ENCODE data around the gene C3orf52. TPM values are rescaled to one million over a fixed set of nuclear protein-coding genes. Genes with fewer than 3 reads are reported as not detected.
A peak's percentile ranks its signal among the peaks of the same experiment; 100 is the strongest.

C3orf52 gene
- total and polyA plus RNA-seq, 2 donors (not counting 1 experiment from before 2014, with no cell fraction given): 1.5 to 1.8 TPM

- peak in 1 of 2 donors; percentile 55 for DNase-seq (ENCODE audit: low read depth in 2 of 2)
- H3K36me3 ChIP-seq (ENCODE audit: control insufficient read depth, insufficient read depth, low read length): no peaks in the 10 kb centered on the region
- no peak for TF ChIP-seq CTCF (conservative IDR thresholded peaks at IDR 0.05 in 1 of 2, IDR thresholded peaks at IDR 0.05 in 1 of 2; ENCODE audit: low read depth in 1 of 2, low read length in 2 of 2)
- TF ChIP-seq EZH2 (IDR thresholded peaks at IDR 0.05; ENCODE audit: low read length, missing control alignments): no peak
Measured at GRCh38 chr3:112046599-112046998, 39.6 kb upstream of the C3orf52 start.

GRCh38 chr3:112047264-112047663, 38.9 kb upstream of the C3orf52 start:
- no peaks in the 10 kb centered on the region for H3K4me1 ChIP-seq (ENCODE audit: control insufficient read depth, extremely low read depth, insufficient read depth, low read length)
- no peaks in the 10 kb centered on the region for H3K9me3 ChIP-seq (ENCODE audit: control insufficient read depth, insufficient read depth, low read depth, low read length)
- no peaks in the 10 kb centered on the region for H3K27me3 ChIP-seq (ENCODE audit: control insufficient read depth, insufficient read depth, low read length)
- no peaks in the 10 kb centered on the region for H4K20me1 ChIP-seq (ENCODE audit: control insufficient read depth, extremely low read depth, insufficient read depth, low read length)
- no peak for DNase-seq (ENCODE audit: low read depth in 2 of 2)
- no peaks in the 10 kb centered on the region for H3K79me2 ChIP-seq (ENCODE audit: control insufficient read depth, insufficient read depth, low read length)
- H3K4me2 ChIP-seq (ENCODE audit: extremely low read depth, insufficient read depth, low read length): no peak overlapping the region
- no peak overlapping the region for H2AFZ ChIP-seq (ENCODE audit: low read length)
- H3K4me3 ChIP-seq (replicated peaks in 1 of 4; ENCODE audit: control extremely low read depth in 1 of 4, insufficient read depth in 1 of 4, low read depth in 3 of 4, low read length in 4 of 4): no peak overlapping the region
- no peaks in the 10 kb centered on the region for H3K36me3 ChIP-seq (ENCODE audit: control insufficient read depth, insufficient read depth, low read length)
- no peak for TF ChIP-seq CTCF (conservative IDR thresholded peaks at IDR 0.05 in 1 of 2, IDR thresholded peaks at IDR 0.05 in 1 of 2; ENCODE audit: low read depth in 1 of 2, low read length in 2 of 2)
- no peak for TF ChIP-seq EZH2 (IDR thresholded peaks at IDR 0.05; ENCODE audit: low read length, missing control alignments)
- H3K9ac ChIP-seq (ENCODE audit: insufficient read depth, low read length): no peak overlapping the region
- H3K27ac ChIP-seq (ENCODE audit: insufficient read depth, low read length): no peak overlapping the region

More at GRCh38 chr3:112046599-112046998, 39.6 kb upstream of the C3orf52 start:
- H3K4me3 ChIP-seq (replicated peaks in 1 of 4; ENCODE audit: control extremely low read depth in 1 of 4, insufficient read depth in 1 of 4, low read depth in 3 of 4, low read length in 4 of 4): no peak overlapping the region
- no peak overlapping the region for H3K9ac ChIP-seq (ENCODE audit: insufficient read depth, low read length)
- no peaks in the 10 kb centered on the region for H3K27me3 ChIP-seq (ENCODE audit: control insufficient read depth, insufficient read depth, low read length)
- H4K20me1 ChIP-seq (ENCODE audit: control insufficient read depth, extremely low read depth, insufficient read depth, low read length): no peaks in the 10 kb centered on the region
- no peaks in the 10 kb centered on the region for H3K79me2 ChIP-seq (ENCODE audit: control insufficient read depth, insufficient read depth, low read length)
- no peaks in the 10 kb centered on the region for H3K9me3 ChIP-seq (ENCODE audit: control insufficient read depth, insufficient read depth, low read depth, low read length)
- H3K4me1 ChIP-seq (ENCODE audit: control insufficient read depth, extremely low read depth, insufficient read depth, low read length): no peaks in the 10 kb centered on the region
- H3K27ac ChIP-seq (ENCODE audit: insufficient read depth, low read length): no peak overlapping the region
- no peak overlapping the region for H2AFZ ChIP-seq (ENCODE audit: low read length)
- H3K4me2 ChIP-seq (ENCODE audit: extremely low read depth, insufficient read depth, low read length): no peak overlapping the region

- H3K36me3 ChIP-seq (ENCODE audit: control insufficient read depth, insufficient read depth, low read length): no peaks in the 10 kb centered on the region
- no peak overlapping the region for H3K9ac ChIP-seq (ENCODE audit: insufficient read depth, low read length)
- no peaks in the 10 kb centered on the region for H3K79me2 ChIP-seq (ENCODE audit: control insufficient read depth, insufficient read depth, low read length)
- no peaks in the 10 kb centered on the region for H3K4me1 ChIP-seq (ENCODE audit: control insufficient read depth, extremely low read depth, insufficient read depth, low read length)
- H3K27ac ChIP-seq (ENCODE audit: insufficient read depth, low read length): no peak overlapping the region
- TF ChIP-seq EZH2 (IDR thresholded peaks at IDR 0.05; ENCODE audit: low read length, missing control alignments) (no peak), CTCF (conservative IDR thresholded peaks at IDR 0.05 in 1 of 2, IDR thresholded peaks at IDR 0.05 in 1 of 2; ENCODE audit: low read depth in 1 of 2, low read length in 2 of 2) (no peak)
- H4K20me1 ChIP-seq (ENCODE audit: control insufficient read depth, extremely low read depth, insufficient read depth, low read length): no peaks in the 10 kb centered on the region
- no peak overlapping the region for H3K4me2 ChIP-seq (ENCODE audit: extremely low read depth, insufficient read depth, low read length)
- no peak overlapping the region for H2AFZ ChIP-seq (ENCODE audit: low read length)
- H3K4me3 ChIP-seq (replicated peaks in 1 of 4; ENCODE audit: control extremely low read depth in 1 of 4, insufficient read depth in 1 of 4, low read depth in 3 of 4, low read length in 4 of 4): no peak overlapping the region
- DNase-seq (ENCODE audit: low read depth in 2 of 2): no peak
- no peaks in the 10 kb centered on the region for H3K9me3 ChIP-seq (ENCODE audit: control insufficient read depth, insufficient read depth, low read depth, low read length)
- H3K27me3 ChIP-seq (ENCODE audit: control insufficient read depth, insufficient read depth, low read length): no peaks in the 10 kb centered on the region
Measured at GRCh38 chr3:112048911-112049310, 37.3 kb upstream of the C3orf52 start.

All from fibroblast of lung (primary cell).